HT-29 (cell line): Measurements from ENCODE around the gene TEX36. TPM values are rescaled to one million over a fixed set of nuclear protein-coding genes. Genes with fewer than 3 reads are reported as not detected.
"Not testable (repeated sequence)": the region's sequence is repeated elsewhere in the genome, so short reads cannot be mapped to it uniquely, and the experiment has no call there.

Experiments used
- DNase-seq: peaks from one replicate; pipeline ENCODE4 v3.0.0-alpha.2; 2015; ENCODE audit warnings: low spot score
- total RNA-seq: library from RNA; depleted of rRNA; stranded (reverse); fragments of >200 nt; shearing (Covaris generic); gene quantifications from 2 replicates; pipeline ENCODE4 v1.2.3, GENCODE V29; 2014

The TEX36 gene
- total RNA-seq, 1 experiment from 2014 or later = not detected

- no peak for DNase-seq
Observed at GRCh38 chr10:125692601-125693523, 9.9 kb upstream of the TEX36 start.

- DNase-seq = no peak
Observed at GRCh38 chr10:125692196-125692595, 9.2 kb upstream of the TEX36 start.

GRCh38 chr10:125691160-125691981 is 8.4 kb upstream of the TEX36 start:
- no peak for DNase-seq

GRCh38 chr10:125689955-125690569 is 7.1 kb upstream of the TEX36 start:
- DNase-seq = no peak

GRCh38 chr10:125687507-125688185 is 4.7 kb upstream of the TEX36 start:
- no peak for DNase-seq

GRCh38 chr10:125684581-125684980 is 1.6 kb upstream of the TEX36 start:
- DNase-seq = no peak

- DNase-seq = no peak
Observed at GRCh38 chr10:125683821-125684220, 858 bp upstream of the TEX36 start.

GRCh38 chr10:125679436-125679835 is 3.5 kb downstream of the TEX36 start:
- no peak for DNase-seq

- no peak for DNase-seq
Observed at GRCh38 chr10:125672884-125673283, 10.1 kb downstream of the TEX36 start.

GRCh38 chr10:125662584-125662983 is 20.4 kb downstream of the TEX36 start:
- no peak for DNase-seq

GRCh38 chr10:125661941-125662515 is 20.9 kb downstream of the TEX36 start:
- no peak for DNase-seq

GRCh38 chr10:125661431-125661940 is 21.5 kb downstream of the TEX36 start:
- no peak for DNase-seq

- no peak for DNase-seq
Observed at GRCh38 chr10:125659071-125659470, 23.9 kb downstream of the TEX36 start.

- no peak for DNase-seq
Observed at GRCh38 chr10:125656523-125656922, 26.4 kb downstream of the TEX36 start.

GRCh38 chr10:125653113-125653512 is 29.9 kb downstream of the TEX36 start:
- DNase-seq = not testable (repeated sequence)

- DNase-seq = no peak
Observed at GRCh38 chr10:125646311-125646710, 36.7 kb downstream of the TEX36 start.

GRCh38 chr10:125641398-125641797 is 41.6 kb downstream of the TEX36 start:
- DNase-seq = no peak

GRCh38 chr10:125640653-125641052 is 42.3 kb downstream of the TEX36 start:
- no peak for DNase-seq

GRCh38 chr10:125639846-125640245 is 43.1 kb downstream of the TEX36 start:
- no peak for DNase-seq

- no peak for DNase-seq
Observed at GRCh38 chr10:125638555-125638954, 44.4 kb downstream of the TEX36 start.

GRCh38 chr10:125637496-125637895 is 45.5 kb downstream of the TEX36 start:
- no peak for DNase-seq
